ENCODE data around the gene CLCN7. TPM values are rescaled to one million over a fixed set of nuclear protein-coding genes. Genes with fewer than 3 reads are reported as not detected.
"Not testable (repeated sequence)": the region's sequence is repeated elsewhere in the genome, so short reads cannot be mapped to it uniquely, and the experiment has no call there.

CLCN7 gene
- total RNA-seq, 1 donor from 2014 or later: 118 TPM

DNA sequence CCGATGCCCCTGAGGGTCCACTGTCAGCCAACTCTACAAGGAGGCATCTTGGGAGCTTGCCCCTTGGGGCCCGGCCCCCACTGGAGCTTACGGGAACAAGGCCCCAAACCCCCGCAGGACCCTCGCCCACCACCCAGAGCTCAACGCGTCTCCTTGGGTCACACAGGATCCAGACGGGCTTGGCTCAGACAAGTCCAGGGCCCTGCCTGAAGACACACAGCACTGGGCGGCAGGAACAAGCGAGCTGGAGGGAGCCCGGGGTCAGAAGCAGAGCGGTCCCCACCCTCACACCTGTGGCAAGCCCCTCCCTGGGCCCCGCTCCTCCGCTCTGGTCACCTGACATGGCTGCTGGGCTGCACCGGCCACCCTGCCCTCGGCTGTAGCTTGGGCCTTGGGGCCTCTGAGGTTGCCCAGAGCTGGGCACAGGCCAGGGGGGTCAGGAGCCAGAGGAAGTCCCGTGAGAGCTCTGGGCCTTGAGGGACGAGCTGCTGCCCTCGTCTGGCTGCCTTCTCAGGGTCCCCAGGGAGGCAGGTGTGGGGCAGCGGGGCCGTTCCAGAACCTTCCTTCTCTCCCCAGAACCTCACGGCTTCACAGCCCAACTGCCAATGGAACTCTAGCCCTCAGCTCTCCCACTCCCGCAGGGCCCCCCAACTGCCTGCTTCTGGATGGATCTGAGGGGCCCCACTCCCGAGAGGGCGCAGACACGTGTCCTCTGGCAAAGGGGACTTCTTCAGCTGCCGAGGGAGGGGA is 30.7 kb downstream of the CLCN7 start, which contains the start of gene CCDC154:
CCDC154 (minus strand) TSS at position 577 of the 750 bp plus-strand sequence; CDS start at position 343, 234 bp downstream.
- peaks cover 5% of the 10 kb centered on the region for H3K9me3 Mint-ChIP-seq (ENCODE audit: unreplicated experiment)
- H3K36me3 Mint-ChIP-seq (ENCODE audit: unreplicated experiment): no peaks in the 10 kb centered on the region

DNA sequence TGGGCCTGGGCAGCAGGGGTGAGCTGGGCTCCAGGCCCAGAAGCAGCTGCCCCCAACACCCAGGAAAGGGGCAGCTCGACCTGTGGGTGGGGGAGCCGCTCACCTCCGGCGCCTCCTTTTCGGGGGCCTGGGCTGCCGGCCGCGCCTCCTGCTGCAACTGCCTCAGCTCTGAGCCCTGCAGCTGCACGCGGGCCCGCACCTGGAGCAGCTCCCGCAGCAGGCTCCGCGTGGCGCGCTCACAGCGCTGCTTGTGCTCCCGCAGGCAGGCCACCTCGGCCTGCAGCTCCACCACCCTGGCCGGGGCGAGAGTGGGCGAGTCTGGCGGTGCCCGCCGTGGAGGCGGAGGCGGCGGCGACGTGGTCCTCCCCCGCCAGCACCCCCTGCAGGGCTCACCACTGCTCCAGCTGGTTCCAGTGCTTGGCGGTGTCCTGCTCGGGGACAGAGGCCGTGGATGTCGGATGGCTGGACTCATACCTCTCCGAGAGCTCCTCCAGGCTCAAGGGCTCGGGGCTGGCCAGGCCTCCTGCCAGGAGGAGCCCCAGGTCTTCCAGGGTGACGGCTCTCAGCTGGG is 31.3 kb downstream of the CLCN7 start:
- H3K27me3 Mint-ChIP-seq (ENCODE audit: unreplicated experiment): no peaks in the 10 kb centered on the region
- H3K4me1 Mint-ChIP-seq (ENCODE audit: low read depth, unreplicated experiment): no peaks in the 10 kb centered on the region
- no peak overlapping the region for H3K4me3 Mint-ChIP-seq (ENCODE audit: unreplicated experiment)
- TF ChIP-seq, protein P1, sequence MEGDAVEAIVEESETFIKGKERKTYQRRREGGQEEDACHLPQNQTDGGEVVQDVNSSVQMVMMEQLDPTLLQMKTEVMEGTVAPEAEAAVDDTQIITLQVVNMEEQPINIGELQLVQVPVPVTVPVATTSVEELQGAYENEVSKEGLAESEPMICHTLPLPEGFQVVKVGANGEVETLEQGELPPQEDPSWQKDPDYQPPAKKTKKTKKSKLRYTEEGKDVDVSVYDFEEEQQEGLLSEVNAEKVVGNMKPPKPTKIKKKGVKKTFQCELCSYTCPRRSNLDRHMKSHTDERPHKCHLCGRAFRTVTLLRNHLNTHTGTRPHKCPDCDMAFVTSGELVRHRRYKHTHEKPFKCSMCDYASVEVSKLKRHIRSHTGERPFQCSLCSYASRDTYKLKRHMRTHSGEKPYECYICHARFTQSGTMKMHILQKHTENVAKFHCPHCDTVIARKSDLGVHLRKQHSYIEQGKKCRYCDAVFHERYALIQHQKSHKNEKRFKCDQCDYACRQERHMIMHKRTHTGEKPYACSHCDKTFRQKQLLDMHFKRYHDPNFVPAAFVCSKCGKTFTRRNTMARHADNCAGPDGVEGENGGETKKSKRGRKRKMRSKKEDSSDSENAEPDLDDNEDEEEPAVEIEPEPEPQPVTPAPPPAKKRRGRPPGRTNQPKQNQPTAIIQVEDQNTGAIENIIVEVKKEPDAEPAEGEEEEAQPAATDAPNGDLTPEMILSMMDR (IDR thresholded peaks at IDR 0.05; ENCODE audit: partially characterized antibody, unreplicated experiment): no peak
- no peak for DNase-seq
- peaks cover 5% of the 10 kb centered on the region for H3K9me3 Mint-ChIP-seq (ENCODE audit: unreplicated experiment)
- no peaks in the 10 kb centered on the region for H3K36me3 Mint-ChIP-seq (ENCODE audit: unreplicated experiment)
- H3K27ac Mint-ChIP-seq (ENCODE audit: unreplicated experiment): no peak overlapping the region

More for the DNA sequence above, 30.7 kb downstream of the CLCN7 start, which contains the start of gene CCDC154:
- no peaks in the 10 kb centered on the region for H3K27me3 Mint-ChIP-seq (ENCODE audit: unreplicated experiment)
- no peak within 1 kb of the TSS for H3K27ac Mint-ChIP-seq (ENCODE audit: unreplicated experiment)
- TF ChIP-seq, protein P1 (IDR thresholded peaks at IDR 0.05; ENCODE audit: partially characterized antibody, unreplicated experiment): no peak
- H3K4me1 Mint-ChIP-seq (ENCODE audit: low read depth, unreplicated experiment): no peaks in the 10 kb centered on the region
- H3K4me3 Mint-ChIP-seq (ENCODE audit: unreplicated experiment): no peak within 1 kb of the TSS
- DNase-seq: no peak

DNA sequence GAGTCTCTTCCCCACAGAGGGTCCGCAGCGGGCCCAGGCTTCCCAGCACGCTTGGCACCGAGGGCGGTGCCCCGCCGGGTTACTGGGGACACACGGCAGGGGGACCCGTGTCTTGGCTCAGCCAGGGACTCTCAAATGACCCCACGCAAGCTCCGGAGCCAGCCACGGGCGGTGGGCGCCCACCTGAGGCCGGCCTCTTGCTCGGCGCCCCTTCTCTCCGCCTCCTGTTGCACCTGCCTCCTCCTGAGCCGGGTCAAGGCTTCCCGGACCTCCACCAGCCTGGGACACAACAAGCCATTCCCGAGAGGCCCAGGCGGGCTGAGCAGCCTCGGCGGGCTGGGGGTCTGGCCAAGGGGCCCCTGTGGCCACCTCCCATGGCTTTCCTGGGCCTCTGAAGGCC is 32.1 kb downstream of the CLCN7 start:
- peak; percentile 12 for DNase-seq
- H3K4me3 Mint-ChIP-seq (ENCODE audit: unreplicated experiment): no peak overlapping the region
- H3K9me3 Mint-ChIP-seq (ENCODE audit: unreplicated experiment): peaks cover 3% of the 10 kb centered on the region
- TF ChIP-seq, protein P1 (IDR thresholded peaks at IDR 0.05; ENCODE audit: partially characterized antibody, unreplicated experiment): no peak
- H3K36me3 Mint-ChIP-seq (ENCODE audit: unreplicated experiment): no peaks in the 10 kb centered on the region
- H3K27me3 Mint-ChIP-seq (ENCODE audit: unreplicated experiment): no peaks in the 10 kb centered on the region
- H3K4me1 Mint-ChIP-seq (ENCODE audit: low read depth, unreplicated experiment): no peaks in the 10 kb centered on the region
- no peak overlapping the region for H3K27ac Mint-ChIP-seq (ENCODE audit: unreplicated experiment)

DNA sequence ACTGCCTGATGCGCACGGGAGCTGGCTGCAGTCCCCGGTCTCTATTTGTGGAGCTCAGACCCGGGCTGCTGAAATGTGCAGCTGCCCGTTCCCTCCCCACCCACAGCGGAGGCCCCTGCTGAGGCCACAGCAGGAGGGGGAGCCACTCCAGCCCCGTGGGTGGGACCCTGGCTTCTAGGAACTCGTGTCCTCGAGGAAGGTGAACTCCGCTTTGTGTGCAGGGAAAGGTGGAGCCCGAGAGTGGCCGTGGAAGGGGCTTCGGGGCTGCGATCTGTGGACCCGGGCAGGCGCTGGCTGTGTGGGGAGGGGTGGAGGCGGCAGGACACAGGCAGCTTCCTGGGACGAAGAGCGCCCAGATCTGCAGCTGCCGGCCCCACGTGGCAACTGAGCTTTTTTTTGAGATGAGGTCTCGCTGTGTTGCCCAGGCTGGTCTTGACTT is 33.4 kb downstream of the CLCN7 start:
- Mint-ChIP-seq H3K9me3 (ENCODE audit: unreplicated experiment) (peaks cover 3% of the 10 kb centered on the region), H3K27me3 (ENCODE audit: unreplicated experiment) (peaks cover under 1% of the 10 kb centered on the region), H3K36me3 (ENCODE audit: unreplicated experiment) (no peaks in the 10 kb centered on the region), H3K4me1 (ENCODE audit: low read depth, unreplicated experiment) (no peaks in the 10 kb centered on the region), H3K4me3 (ENCODE audit: unreplicated experiment) (no peak overlapping the region), H3K27ac (ENCODE audit: unreplicated experiment) (no peak overlapping the region)
- TF ChIP-seq, protein P1 (IDR thresholded peaks at IDR 0.05; ENCODE audit: partially characterized antibody, unreplicated experiment): no peak
- peak; percentile 6 for DNase-seq

DNA sequence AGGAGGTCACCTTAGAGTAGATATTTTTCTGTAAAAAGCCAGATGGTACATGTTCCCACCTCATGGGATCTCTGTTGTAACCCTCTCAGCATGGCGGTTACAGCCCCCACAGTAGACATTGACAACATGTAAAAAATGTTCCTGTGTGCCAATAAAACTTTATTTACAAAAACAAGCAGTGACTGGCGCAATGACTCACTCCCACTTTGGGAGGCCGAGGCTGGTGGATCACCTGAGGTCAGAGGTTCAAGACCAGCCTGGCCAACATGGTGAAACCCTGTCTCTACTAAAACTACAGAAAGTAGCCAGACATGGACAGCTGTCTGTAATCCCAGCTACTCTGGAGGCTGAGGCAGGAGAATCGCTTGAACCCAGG is 35.1 kb downstream of the CLCN7 start:
- H3K27ac Mint-ChIP-seq (ENCODE audit: unreplicated experiment): peak overlapping the region; percentile 48
- not testable (repeated sequence) for H3K4me1 Mint-ChIP-seq (ENCODE audit: low read depth, unreplicated experiment); H3K27me3 Mint-ChIP-seq (ENCODE audit: unreplicated experiment); H3K36me3 Mint-ChIP-seq (ENCODE audit: unreplicated experiment); DNase-seq; H3K4me3 Mint-ChIP-seq (ENCODE audit: unreplicated experiment); H3K9me3 Mint-ChIP-seq (ENCODE audit: unreplicated experiment)
